NCI-H510A (cell line): ENCODE measurements around the gene SCN2B.

ENCODE experiments used
- DNase-seq: peaks from one replicate; lab custom pipeline; 2025; lab: John Stamatoyannopoulos, UW

The SCN2B gene

GRCh38 chr11:118175993-118176777 lies at the start of gene SCN2B:
Gene SCN2B (minus strand): TSS chr11:118176639. CDS start chr11:118176431, 208 bp downstream.
- DNase-seq, result no peak

DNA sequence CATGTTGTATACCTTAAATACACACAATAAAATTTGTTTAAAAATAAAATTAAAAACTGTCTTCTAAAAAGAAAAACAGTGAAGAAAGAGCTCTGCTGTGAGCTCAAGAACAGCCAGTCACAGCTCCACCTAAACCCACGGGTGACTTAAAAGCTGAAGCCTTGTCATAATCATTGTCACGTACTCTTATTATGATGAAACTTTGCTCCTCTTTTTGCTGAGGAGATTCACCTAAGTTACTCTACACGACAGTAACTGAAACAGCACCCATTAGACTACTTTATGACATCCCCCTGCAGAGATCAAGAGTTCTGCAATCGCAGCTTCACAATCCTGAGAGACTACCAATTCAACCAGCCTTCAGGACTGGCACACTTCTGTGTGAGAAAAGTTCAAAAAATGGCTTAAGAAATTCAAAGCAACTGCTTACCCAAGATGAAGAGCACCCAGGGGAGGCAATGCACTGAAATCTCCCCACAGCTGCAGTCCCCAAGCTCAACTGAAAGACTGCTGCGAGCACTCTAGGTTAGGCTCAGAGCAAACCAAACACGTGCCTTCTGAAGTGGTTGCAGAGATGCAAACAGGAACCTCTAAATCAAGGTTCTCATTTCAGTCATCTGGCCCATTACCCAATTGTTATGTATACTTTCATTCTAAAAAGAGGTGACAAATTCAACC lies 48.2 kb upstream of the SCN2B start, which contains the start of gene JAML:
Gene JAML (minus strand): TSS at position 501 of the 678 bp plus-strand sequence. CDS start 10,145 bp downstream, outside the sequence.
- no peak for DNase-seq

- DNase-seq, result no peak
Measured at GRCh38 chr11:118223992-118224391, 47.6 kb upstream of the SCN2B start.

- no peak for DNase-seq
Measured at GRCh38 chr11:118223570-118223969, 47.1 kb upstream of the SCN2B start.

DNA sequence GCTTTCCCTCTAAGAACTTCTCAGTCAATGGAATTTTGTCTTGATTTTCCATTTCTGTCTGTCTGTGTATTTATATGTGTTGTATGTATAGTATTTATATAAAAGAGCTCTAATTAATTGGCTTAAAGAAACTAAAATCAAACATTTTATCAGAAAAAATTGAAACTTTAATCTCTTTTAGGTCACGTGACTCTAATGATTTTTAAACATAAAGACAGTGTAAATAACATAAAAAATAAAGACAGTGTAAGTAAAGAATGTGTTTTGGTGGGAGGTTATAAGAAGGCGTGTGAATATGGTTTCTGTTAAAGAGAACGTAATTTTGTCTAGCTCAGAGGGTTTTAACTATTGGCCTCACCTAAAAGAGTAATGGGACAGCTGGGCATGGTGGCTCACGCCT lies 46.0 kb upstream of the SCN2B start:
- DNase-seq, result no peak

DNA sequence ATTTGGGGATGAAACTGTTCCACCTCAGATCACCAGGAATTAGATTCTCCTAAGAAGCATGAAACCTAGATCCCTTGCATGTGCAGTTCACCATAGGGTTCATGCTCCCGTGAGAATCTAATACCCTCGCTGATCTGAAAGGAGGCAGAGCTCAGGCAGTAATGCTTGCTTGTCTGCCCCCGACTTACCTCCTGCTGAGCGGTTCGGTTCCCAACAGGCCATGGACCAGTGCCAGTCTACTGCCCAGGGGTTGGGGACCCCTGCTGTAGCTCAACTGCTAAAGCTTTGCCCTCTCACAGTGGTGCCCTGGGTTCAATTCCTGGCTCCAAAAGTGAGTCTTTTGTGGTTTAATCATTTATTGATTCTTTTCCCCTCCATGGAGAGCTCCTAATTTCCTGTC lies 45.0 kb upstream of the SCN2B start:
- no peak for DNase-seq

DNA sequence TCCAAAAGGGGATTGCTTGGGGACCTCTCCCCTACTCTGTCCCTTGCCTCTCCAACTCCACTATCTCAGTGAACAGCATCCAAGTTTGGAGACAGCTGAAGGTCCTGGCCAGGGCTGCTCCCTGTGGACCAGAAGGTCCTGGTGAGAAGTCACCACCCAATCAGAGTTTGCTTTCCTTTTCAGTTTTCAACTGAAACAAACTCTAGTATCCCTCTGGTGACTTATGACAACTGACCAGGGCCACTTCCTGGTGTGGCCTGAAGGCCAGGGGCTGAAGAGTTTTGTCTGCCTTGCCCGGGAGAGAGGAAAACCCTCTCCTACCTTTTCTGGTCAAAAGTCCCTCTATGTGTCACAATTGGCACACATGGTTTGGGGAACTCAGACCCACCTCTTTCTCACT lies 43.3 kb upstream of the SCN2B start:
- DNase-seq, result no peak

GRCh38 chr11:118219244-118219643 lies 42.8 kb upstream of the SCN2B start:
- no peak for DNase-seq

DNA sequence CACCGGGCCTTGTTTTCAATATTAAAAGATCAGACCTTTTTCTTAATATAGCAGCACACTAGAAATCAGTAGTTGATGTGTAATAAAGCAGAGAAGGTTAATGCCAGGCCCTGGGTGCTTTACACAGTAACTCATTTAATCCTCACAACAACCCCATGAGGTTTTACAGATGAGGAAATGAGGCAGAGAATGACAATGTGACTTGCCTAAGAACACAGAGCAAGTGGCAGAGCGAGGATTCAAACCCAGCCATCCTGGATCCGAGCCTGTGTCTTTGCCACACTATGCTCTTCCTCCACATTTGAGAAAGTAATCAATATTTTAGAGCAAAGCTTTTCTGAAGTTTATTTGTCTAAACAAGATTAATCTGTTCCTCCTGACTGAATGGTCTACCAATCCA lies 41.1 kb upstream of the SCN2B start:
- no peak for DNase-seq

- no peak for DNase-seq
Measured at GRCh38 chr11:118216621-118217481, 40.4 kb upstream of the SCN2B start.

DNA sequence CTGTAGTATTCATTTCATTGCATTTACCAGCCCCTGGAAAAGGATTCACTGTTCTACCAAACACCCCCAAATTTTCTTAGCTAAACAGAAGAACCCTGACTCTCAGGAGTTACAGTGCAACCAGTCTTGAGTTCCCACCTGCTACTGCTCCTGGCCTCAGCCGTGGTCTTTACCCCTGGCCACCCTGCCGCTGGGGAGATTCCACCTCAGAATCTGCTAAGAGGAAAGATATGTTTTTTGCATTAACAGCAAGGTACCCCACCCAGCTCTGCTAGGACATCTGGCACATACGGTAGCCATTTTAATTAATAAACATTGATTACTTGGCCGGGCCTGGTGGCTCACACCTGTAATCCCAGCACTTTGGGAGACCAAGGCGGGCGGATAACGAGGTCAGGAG lies 39.3 kb upstream of the SCN2B start:
- DNase-seq, result no peak

- DNase-seq, result no peak
Measured at GRCh38 chr11:118215262-118215661, 38.8 kb upstream of the SCN2B start.

DNA sequence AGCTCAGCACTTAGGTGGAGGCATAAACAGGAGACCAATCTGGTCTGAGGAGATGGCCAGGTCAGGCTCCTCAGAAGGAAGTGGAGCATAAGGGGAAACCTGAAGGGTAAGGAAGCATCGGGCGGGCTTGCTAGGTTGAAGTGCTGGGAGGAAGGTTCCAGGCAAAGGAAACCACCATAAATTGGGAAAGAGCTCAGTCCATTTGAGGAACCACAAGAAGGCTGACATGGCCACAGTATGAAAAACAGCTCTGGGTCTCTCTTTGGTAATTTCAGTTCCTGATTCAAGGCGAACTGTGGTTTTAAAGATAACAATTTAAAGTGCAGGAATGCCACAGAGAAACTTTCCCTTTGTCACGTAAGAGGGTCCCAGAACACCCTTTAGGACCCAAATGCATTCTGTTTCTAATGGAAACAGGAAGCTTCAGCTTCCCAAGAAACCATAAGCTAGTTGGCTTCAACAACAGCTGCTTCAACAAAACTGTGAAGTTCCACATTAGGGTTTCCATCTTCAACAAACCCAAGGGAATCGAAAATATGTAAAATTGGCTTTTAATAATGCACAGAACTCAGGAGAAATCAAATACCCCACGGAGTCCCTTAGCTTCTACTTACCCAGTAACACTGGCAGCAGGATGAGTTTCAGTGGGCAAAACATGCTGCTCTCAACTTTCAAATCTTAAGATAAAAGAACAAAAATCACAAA lies 37.9 kb upstream of the SCN2B start:
- DNase-seq, result no peak

- DNase-seq, result no peak
Measured at GRCh38 chr11:118213781-118214180, 37.3 kb upstream of the SCN2B start.

- DNase-seq, result no peak
Measured at GRCh38 chr11:118213201-118213600, 36.8 kb upstream of the SCN2B start.

GRCh38 chr11:118212781-118213191 lies 36.3 kb upstream of the SCN2B start:
- DNase-seq, result no peak

GRCh38 chr11:118212131-118212725 lies 35.8 kb upstream of the SCN2B start:
- no peak for DNase-seq

- DNase-seq, result no peak
Measured at GRCh38 chr11:118211006-118211405, 34.6 kb upstream of the SCN2B start.

DNA sequence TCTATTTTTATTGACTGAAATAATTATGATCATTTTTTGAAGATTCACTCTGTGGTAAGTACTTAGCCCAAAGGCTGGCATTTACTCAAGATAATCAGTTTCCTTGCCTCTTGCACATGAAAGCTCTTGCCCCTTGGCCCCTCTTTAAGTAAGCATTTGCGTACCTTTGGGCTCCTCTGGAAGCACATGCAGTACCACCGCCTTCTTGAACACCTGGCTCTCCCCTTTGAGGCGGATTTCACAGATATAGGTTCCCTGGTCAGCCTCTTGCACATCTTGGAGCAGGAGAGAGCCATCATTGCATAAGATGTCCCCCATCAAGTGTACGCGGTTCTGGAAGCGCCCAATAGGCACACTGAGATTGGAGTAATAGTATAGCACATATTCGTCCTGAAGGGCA lies 33.9 kb upstream of the SCN2B start:
- DNase-seq, result no peak

DNA sequence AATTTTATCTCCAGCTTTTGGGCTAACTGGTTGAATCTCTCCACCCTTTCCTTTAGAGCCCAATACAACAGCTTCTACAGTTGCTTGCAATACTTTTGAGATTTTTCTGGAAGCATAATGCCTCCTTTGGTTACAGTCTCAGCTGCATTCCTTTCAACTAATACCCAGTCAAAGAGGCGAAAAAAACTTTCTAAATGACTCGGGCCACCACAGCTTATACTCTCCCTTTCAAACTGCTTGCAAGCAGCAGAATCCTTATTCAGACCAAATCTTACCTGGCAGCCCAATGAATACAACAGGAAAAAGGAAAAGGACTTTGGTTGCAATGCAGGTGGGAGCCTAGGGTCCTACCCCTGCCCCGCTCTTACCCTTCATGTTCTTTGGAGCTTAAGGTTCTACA lies 32.6 kb upstream of the SCN2B start:
- no peak for DNase-seq

DNA sequence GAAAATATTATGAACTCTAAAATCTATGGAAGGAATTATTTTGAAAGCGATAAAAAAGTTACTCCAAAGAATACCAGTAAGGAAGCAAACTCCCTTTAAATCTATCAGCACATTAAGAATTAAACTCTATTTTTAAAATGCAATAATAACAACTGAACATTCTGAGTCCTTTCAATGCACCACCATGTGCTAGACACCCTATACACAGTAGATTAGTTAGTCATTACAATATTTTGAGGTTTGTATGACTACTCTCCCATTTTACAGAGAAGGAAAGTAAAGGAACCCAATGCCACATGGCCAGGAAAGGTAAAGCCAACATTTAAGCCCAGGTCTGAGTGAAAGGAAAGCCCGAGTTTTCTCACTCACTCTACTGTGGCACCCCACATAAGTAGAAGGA lies 30.6 kb upstream of the SCN2B start:
- DNase-seq, result no peak
